Pancreas (tissue), 10 donors: ENCODE measurements around the gene MEIS1. TPM values are rescaled to one million over a fixed set of nuclear protein-coding genes. Genes with fewer than 3 reads are reported as not detected.

Source experiments
- ATAC-seq, 4 donors: fragments of 200-7000 bp; cut with Tn5 transposase; one replicate each; pipeline versions ENCODE4 v1.8.0 to v1.9.1; 2020; ENCODE audit warnings: mild to moderate bottlenecking in 4 of 4, moderate library complexity in 4 of 4
- DNase-seq, 6 donors: peaks; one replicate each; pipeline ENCODE4 v3.0.0-alpha.2; 2020
- FAIRE-seq: peaks from 2 replicates; lab custom pipeline; 2012; peaks lifted over from hg19 to GRCh38; lab: Jason Lieb, UNC
- H3K27ac ChIP-seq, 4 donors: fragments of 200-600 bp; sonication (generic); 1 replicate in 3 of 4; 2 replicates in 1 of 4; pipeline versions ENCODE4 v1.5.0 to v1.8.0; 2020
- H3K27me3 ChIP-seq, 4 donors: fragments of 200-600 bp; one replicate each; pipeline ENCODE4 v1.8.0; 2021
- H3K36me3 ChIP-seq, 3 donors: fragments of 200-600 bp; sonication (generic) in 1 of 3; one replicate each; pipeline versions ENCODE4 v1.5.0 to v1.8.0; 2020 to 2021
- H3K4me1 ChIP-seq, 3 donors: fragments of 200-600 bp; one replicate each; pipeline ENCODE4 v1.8.0; 2021
- H3K4me3 ChIP-seq, 4 donors: fragments of 200-600 bp; sonication (generic) in 2 of 4; one replicate each; pipeline versions ENCODE4 v1.5.0 to v1.8.0; 2020 to 2021
- H3K9me3 ChIP-seq, 4 donors: fragments of 200-600 bp; one replicate each; pipeline ENCODE4 v1.8.0; 2021
- WGBS, 2 donors: extraction: QIAGEN DNeasy Blood & Tissue Kit; methylation state at CpG; one replicate each; pipeline ENCODE4 v1.1.7; 2013; 5-methylcytosine and 5-hydroxymethylcytosine counted together
- intact Hi-C, 3 donors: fragments of 100-400 bp; cut with DNase I; formaldehyde crosslinking; loops; one replicate each; pipeline versions ENCODE4 v1.11.1 to v1.14.2; 2022
- polyA plus RNA-seq, 2 donors: library from polyadenylated mRNA; stranded (reverse); fragments of 200-250 nt; gene quantifications; one replicate each; pipeline ENCODE4 v1.2.3, GENCODE V29; 2013
- total RNA-seq, 6 donors: library from RNA; stranded (reverse); fragmentation: NEBNext Ultra II Directional in 4 of 6; extraction: Animal tissue kit (Norgen Biotek cat#: 25700) in 4 of 6; gene quantifications; one replicate each; pipeline versions ENCODE4 v1.2.1 to v1.2.4, GENCODE V29; 2021 to 2023
- TF ChIP-seq, protein P1 (sequence below), 4 donors: fragments of 200-600 bp; sonication (generic) in 3 of 4; IDR thresholded peaks; one replicate each; pipeline versions ENCODE4 v1.5.0 to v1.8.0; 2021; ENCODE audit warnings: antibody characterized with exemption in 4 of 4
- donor health status: healthy with polysubstance abuse.
- donor health status: DM: no; HTN: no; CAD: no; lungs with moderate emphysema.
- donor health status: DM: no; HTN: no; CAD: no.
- donor health status: control.
- donor health status: control.
- donor health status: Bipolar disorder and iron deficiency.
- donor health status: DM: yes; HTN: yes; CAD: no.
- donor health status: DM: no; HTN: no; CAD: no.
- donor health status: DM: no; HTN: no; CAD: no.
- donor health status: DM: yes; HTN: yes; CAD: no.

Gene MEIS1
- total and polyA plus RNA-seq, 8 donors, result 41.3 to 129 (median 58.4) TPM

DNA sequence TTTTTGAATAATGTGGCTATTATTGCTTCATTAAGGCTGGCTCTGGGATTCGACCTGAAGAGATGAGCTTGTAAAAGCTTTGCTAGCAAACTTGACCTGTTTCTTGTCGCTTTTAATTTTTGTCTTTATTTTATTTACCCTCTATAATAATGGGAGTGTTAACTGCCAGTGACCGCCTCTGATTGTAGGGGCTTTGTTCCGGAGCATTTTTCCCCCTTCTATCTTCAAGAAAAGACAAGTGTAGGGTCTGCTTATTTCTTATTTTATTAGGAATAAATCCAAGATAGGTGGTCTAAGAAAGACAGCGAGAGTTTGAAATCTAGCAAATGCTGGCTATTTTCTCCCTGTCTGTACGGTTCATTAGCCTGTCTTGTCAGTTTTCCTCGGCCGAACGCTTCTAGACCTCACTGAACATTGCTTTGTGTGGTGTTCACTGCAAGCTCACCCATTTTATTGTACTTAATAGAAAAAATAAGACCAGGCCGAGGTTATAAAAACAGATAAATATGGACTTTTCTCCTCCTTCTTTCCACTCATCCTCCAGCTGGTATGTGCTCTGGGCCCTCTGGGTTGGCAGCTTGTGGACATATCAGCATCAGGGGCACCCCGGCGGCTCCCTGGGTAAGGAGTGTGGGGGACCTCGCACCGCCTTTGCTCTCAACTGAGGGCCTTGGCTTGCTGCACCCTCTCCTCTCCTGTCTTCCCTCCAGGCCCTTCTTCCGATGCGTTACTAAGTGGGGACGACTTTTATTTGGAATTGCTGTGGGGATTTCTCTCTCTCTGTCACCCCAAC is 8.5 kb downstream of the MEIS1 start:
- peak in 3 of 6 donors; percentile 46 to 68 (median 68) for DNase-seq
- Histone ChIP-seq H3K27me3 (no peaks in the 10 kb centered on the region), H3K9me3 (no peaks in the 10 kb centered on the region), H3K4me3 (peak overlapping the region; percentile 20 to 74 (median 54)), H3K27ac (peak overlapping the region; percentile 75 to 99 (median 92)), H3K4me1 (peaks cover 0 to 13% (median 6%) of the 10 kb centered on the region in 3 donors), H3K36me3 (no peaks in the 10 kb centered on the region)
- intact Hi-C loops, result loop anchor here in 1 of 3 donors (10.0 kb wide), 1 partner anchor 131 kb away; no protein-coding TSS in a partner anchor
- FAIRE-seq, result no peak
- TF ChIP-seq, protein P1, sequence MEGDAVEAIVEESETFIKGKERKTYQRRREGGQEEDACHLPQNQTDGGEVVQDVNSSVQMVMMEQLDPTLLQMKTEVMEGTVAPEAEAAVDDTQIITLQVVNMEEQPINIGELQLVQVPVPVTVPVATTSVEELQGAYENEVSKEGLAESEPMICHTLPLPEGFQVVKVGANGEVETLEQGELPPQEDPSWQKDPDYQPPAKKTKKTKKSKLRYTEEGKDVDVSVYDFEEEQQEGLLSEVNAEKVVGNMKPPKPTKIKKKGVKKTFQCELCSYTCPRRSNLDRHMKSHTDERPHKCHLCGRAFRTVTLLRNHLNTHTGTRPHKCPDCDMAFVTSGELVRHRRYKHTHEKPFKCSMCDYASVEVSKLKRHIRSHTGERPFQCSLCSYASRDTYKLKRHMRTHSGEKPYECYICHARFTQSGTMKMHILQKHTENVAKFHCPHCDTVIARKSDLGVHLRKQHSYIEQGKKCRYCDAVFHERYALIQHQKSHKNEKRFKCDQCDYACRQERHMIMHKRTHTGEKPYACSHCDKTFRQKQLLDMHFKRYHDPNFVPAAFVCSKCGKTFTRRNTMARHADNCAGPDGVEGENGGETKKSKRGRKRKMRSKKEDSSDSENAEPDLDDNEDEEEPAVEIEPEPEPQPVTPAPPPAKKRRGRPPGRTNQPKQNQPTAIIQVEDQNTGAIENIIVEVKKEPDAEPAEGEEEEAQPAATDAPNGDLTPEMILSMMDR (IDR thresholded peaks at IDR 0.05), result no peak
- WGBS, 2 donors, result 8% methylated on average over 17 of the region's 17 CpGs
- ATAC-seq, result peak in 1 of 4 donors; percentile 18

DNA sequence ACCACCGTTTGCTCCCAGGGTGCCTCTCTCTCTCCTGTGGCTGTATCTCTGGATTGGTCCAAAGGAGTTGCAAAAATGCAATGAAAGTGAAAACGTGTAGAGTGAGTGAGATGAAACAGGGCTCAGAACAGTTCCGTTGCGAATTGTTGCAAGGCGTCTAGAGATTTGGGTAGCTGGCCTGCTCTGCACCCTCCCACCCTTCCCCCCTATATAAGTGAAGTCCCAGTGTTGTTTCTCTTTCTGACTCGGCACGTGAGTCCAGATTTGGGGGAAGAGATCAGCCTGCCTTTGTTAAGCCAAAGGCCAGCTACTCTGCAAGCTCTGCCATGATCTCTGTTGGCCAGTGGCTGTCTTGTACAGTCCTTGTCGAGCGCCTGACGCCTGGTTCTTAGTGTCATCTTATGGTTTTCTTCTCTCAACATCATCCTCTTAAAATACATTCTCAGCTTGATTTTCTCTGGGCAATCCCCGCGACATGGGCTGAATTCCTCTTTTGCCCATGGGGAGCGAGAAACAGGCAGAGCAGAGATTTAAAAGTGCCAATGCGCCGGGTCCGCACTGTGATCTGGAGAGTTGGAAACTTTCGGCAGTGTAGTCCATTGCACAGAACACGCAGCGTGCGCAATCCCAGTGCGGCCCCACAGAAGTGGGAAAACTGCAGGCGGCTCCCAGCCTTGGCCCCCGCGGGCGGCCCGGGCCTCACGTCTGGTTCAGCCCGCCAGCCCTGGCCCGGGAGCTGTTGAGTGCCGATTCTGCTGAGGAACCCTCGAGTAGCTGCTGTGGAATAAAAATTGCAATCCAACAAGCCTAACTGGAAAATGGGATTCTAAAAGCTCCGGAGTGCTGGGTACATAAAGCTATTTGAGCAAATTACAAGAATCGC is 9.3 kb downstream of the MEIS1 start:
- peak in 4 of 6 donors; percentile 41 to 74 (median 60) for DNase-seq

GRCh38 chr2:66445076-66445924 is 10.4 kb downstream of the MEIS1 start:
- peaks cover 0 to 4% (median 0%) of the 10 kb centered on the region in 3 donors for H3K36me3 ChIP-seq
- DNase-seq, result peak in 5 of 6 donors; percentile 39 to 81 (median 59)
- peak; percentile 24 to 46 (median 40) for ATAC-seq
- TF ChIP-seq, protein P1 (IDR thresholded peaks at IDR 0.05), result no peak
- no peaks in the 10 kb centered on the region for H3K27me3 ChIP-seq
- H3K9me3 ChIP-seq, result no peaks in the 10 kb centered on the region
- FAIRE-seq, result no peak
- peak overlapping the region; percentile 29 to 74 (median 54) for H3K4me3 ChIP-seq
- H3K4me1 ChIP-seq, result peaks cover 14 to 24% (median 23%) of the 10 kb centered on the region in 3 donors
- WGBS, 2 donors, result 5% methylated on average over 48 to 52 of the region's 52 CpGs
- peak overlapping the region; percentile 75 to 99 (median 92) for H3K27ac ChIP-seq
- intact Hi-C loops, result loop anchor here in 1 of 3 donors (10.0 kb wide), 1 partner anchor 130 kb away; no protein-coding TSS in a partner anchor

More for the DNA sequence above, 9.3 kb downstream of the MEIS1 start:
- H3K27ac ChIP-seq, result peak overlapping the region; percentile 75 to 99 (median 92)
- H3K4me3 ChIP-seq, result peak overlapping the region; percentile 21 to 74 (median 54)
- H3K4me1 ChIP-seq, result peaks cover 3 to 19% (median 14%) of the 10 kb centered on the region in 3 donors
- intact Hi-C loops, result loop anchor here in 1 of 3 donors (10.0 kb wide), 1 partner anchor 131 kb away; no protein-coding TSS in a partner anchor
- TF ChIP-seq, protein P1 (IDR thresholded peaks at IDR 0.05), result no peak
- FAIRE-seq, result no peak
- 5 to 7% methylated on average over 33 of the region's 33 CpGs for WGBS, 2 donors
- H3K27me3 ChIP-seq, result no peaks in the 10 kb centered on the region
- no peaks in the 10 kb centered on the region for H3K9me3 ChIP-seq
- peak; percentile 7 to 22 (median 14) for ATAC-seq
- H3K36me3 ChIP-seq, result no peaks in the 10 kb centered on the region
